ENCODE measurements around the gene TSHZ3.

TSHZ3 gene

GRCh38 chr19:31353833-31354232 lies 4.6 kb upstream of the TSHZ3 start:
- no peak for DNase-seq (ENCODE audit: low read depth)

GRCh38 chr19:31352782-31353651 lies 3.8 kb upstream of the TSHZ3 start:
- DNase-seq (ENCODE audit: low read depth), result no peak

DNA sequence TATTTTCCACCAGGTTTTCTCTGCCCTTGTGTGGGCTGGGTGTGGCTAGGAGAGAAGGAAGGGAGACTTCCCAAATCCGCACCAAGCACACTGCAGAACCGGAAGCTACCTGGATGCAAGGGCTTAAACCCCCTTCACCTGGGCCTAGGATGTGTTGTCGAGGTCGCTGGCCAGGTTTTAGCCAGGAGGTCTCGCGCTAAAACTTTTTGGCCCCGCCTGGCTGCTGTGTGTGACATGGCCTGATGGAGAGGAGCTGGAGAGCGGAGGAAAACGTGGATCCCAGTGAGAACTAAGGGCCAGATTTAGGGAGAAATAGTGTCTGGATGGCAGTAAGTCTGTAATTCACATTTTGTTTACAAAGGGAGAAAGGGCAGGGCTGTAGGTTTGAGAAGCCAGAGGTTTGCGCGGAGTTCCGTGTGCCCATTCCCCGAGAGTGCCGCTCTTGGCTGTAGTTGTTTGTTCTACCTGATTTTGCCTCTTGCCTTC lies 3.1 kb upstream of the TSHZ3 start:
- DNase-seq (ENCODE audit: low read depth), result no peak

GRCh38 chr19:31351855-31352195 lies 2.6 kb upstream of the TSHZ3 start:
- DNase-seq (ENCODE audit: low read depth), result no peak

GRCh38 chr19:31351056-31351854 lies 2.0 kb upstream of the TSHZ3 start:
- no peak for DNase-seq (ENCODE audit: low read depth)

DNA sequence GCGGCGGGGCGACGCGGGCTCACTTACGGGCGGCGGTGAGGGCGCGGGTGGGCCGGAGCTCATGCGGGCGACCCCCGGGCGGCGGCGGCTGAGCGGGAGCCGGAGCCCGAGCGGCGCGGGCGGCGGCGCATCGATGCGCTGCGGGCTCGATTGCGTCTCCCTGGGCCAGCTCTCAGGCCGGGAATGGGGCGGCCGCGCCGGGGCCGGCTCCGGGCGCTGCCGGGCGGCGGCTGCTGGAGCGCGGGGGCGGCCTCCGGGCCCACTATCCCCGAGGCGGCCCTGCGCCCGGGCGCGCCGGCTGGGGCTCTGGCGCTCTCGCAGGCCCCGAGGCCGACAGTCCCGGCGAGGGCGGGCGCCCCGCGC lies 1.4 kb upstream of the TSHZ3 start:
- DNase-seq (ENCODE audit: low read depth), result no peak

DNA sequence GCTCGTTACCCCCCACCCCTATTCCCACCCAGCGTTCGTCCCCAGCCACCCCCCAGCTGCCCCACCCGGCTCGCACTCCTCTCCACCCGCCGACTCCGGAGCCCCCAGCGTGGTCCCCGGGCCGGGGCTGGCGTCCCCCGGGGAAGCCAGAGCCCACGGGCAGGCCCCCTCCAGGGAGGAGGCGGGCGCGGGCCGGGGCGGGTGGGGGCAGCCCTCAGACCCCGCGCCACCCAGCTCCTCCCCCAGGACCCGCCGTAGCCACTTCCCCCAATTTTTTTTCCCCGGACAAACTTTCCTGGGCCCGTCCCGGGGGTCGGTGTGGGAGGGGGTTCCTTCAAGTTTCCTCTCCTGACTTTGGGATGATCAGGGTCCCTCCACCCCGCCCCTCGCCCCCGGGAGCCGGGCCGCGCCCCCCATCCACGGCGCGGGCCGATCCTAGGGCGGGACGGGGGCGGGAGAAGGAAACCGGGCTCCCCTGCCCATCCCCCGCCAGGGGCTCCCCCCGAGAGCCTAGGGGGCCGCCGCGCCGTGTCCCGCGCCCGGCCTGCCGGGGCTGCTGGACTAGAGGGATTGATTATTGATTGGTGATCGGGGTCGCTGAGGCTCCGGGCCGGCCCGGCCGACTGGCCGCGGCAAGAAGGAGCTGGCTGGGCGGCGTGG lies 927 bp upstream of the TSHZ3 start:
- DNase-seq (ENCODE audit: low read depth), result no peak

DNA sequence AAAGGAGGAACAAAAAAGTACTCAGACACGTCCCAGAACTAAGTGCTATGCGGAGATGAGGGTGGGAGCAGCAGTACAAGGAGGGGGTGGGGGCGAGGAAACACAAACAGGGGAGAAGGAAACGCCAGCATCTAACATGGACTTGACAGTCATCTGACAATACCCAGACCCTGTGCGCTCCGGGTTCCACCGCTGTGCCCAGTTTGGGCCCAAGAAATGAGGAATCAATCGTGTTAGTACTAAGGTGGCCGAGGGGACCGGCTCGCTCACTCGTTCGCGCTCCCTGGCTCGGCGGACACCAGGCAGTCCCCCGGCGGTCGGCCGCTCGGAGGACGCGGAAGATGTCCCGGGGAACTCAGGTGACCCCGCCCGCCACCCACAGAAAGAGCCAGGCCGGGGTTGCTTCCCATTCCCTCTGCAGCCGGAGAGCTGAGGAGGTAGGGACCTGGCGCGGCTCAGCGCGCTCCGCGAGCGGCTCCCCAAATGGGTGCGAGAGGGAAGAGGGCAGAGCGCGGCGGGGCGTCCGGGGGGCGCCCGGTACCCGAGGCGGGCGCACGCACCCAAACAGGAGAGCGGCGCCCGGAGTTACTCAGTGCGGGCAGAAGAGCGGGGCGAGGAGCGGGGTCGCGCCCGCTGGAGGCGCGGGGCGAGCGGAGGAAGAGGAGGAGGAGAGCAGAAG lies 616 bp downstream of the TSHZ3 start:
- DNase-seq (ENCODE audit: low read depth), result no peak

GRCh38 chr19:31347828-31348392 lies 1.3 kb downstream of the TSHZ3 start:
- no peak for DNase-seq (ENCODE audit: low read depth)

- no peak for DNase-seq (ENCODE audit: low read depth)
These were observed 1.9 kb downstream of the TSHZ3 start for GRCh38 chr19:31347354-31347753.

GRCh38 chr19:31346184-31347059 lies 2.8 kb downstream of the TSHZ3 start:
- DNase-seq (ENCODE audit: low read depth), result no peak

DNA sequence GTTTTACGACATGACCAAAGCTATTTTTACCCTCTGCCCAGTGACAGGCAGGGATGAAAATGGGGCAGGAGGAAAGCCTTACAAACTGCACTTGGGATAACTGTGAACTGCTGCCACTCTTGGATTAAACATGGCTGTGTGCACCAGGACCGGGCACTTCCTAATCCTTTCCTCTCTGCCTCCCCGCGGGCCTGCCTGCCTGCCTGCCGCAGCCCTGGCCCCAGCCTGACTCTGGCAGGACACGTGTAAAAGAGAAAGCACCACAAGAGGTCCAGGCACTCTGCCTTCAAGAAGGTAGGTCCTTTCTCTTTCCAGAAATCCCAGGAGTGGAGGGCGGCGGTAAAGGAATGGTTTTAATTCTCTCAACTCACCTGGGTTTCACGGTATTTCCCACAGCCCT lies 4.8 kb downstream of the TSHZ3 start:
- no peak for DNase-seq (ENCODE audit: low read depth)

GRCh38 chr19:31342926-31343325 lies 6.3 kb downstream of the TSHZ3 start:
- DNase-seq (ENCODE audit: low read depth), result no peak

- no peak for DNase-seq (ENCODE audit: low read depth)
These were observed 8.9 kb downstream of the TSHZ3 start for GRCh38 chr19:31340042-31341025.

DNA sequence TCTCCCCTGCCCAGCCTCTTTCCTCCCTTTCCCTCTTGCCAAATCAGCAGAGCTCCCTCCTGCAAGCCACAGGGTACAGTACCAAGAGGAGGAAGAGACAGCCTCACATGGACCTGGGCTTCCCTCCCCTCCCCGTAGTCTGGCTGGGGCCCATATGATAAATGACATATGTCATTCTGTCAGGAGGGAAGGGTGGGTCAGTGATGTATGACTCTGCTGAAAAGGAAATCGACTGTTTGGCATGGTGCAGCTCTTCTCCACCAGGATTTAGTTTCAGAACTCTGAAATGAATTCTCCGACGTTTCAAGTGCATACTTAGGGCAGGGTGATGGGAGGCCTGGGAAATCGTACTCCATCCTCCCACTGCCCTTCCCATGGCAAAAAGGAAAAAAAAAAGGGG lies 9.8 kb downstream of the TSHZ3 start:
- no peak for DNase-seq (ENCODE audit: low read depth)

DNA sequence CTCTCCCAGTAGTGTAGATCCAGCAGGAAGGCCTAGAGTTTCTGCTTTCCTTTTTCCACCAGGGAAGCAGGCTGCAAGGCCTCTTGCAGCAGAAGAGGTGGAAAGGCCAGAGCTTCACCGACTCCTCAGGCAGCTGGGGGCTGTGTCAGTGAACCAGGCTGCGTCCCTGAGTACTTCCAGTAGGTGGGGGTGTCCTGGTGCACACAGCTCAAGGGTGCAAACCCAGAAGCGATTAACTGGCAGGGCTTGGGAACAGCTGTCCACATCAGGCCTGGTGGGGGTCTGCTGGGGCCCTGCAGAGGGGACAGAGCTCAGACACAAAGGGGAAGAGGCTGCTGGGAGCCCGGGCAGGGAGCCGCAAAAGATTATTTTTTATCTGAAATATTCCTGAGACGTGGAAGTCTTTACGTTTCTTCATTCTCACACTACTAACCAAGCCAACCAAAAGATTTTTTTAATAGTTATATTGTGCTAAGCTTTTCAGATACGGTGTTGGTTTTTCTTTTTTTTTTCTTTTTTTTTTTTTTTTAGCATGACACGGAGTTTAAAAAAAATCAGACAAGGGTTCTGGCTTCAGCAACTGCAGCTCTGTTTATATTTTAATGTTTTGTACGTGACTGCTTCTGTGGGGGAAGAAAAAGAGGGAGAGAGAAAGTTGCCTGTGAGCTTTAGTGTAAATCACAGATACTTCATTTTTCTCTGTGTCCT lies 11.0 kb downstream of the TSHZ3 start:
- no peak for DNase-seq (ENCODE audit: low read depth)

- no peak for DNase-seq (ENCODE audit: low read depth)
These were observed 12.0 kb downstream of the TSHZ3 start for GRCh38 chr19:31337008-31337914.

DNA sequence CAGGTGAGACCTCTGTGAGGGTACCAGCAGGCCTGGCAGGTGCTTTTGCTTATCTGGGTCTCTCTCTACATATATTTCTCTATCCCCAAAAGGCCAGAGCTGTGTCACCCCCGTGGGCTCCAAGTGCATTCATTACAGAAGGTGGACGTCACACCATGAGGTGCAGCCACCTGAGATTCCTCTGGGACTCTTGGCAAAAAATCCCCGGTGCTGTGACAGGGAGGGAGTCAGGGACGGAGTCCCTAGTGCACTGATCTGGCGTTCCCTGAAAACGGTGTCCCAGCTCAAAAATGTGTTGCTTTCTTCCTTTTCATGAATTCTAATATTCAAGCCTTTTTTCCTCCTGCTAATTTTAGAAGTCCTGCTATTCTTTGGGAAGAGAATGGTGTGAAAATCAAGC lies 13.5 kb downstream of the TSHZ3 start:
- no peak for DNase-seq (ENCODE audit: low read depth)

Measured in activated T-helper 1 cell treated with Interleukin-2 at 50 U/mL for 16 hours (primary cell).